GM21717 (cell line): ENCODE data around the gene ERAP2.
"Not testable (repeated sequence)": the region's sequence is repeated elsewhere in the genome, so short reads cannot be mapped to it uniquely, and the experiment has no call there.

ENCODE experiments used
- ATAC-seq: cut with Tn5 transposase; IDR thresholded peaks from one replicate; pipeline ENCODE4 v1.9.1; 2021; ENCODE audit warnings: mild to moderate bottlenecking, moderate library complexity; ENCODE audit not compliant: unreplicated experiment

Gene ERAP2

GRCh38 chr5:96863114-96863513 is 13.2 kb upstream of the ERAP2 start:
- ATAC-seq = no peak

- no peak for ATAC-seq
Observed at GRCh38 chr5:96863949-96864584, 12.2 kb upstream of the ERAP2 start.

GRCh38 chr5:96864922-96865530 is 11.3 kb upstream of the ERAP2 start:
- ATAC-seq = no peak

GRCh38 chr5:96868603-96869371 is 7.5 kb upstream of the ERAP2 start:
- ATAC-seq = peak; percentile 76

GRCh38 chr5:96869372-96869641 is 7.0 kb upstream of the ERAP2 start:
- ATAC-seq = no peak

GRCh38 chr5:96870094-96871026 is 5.9 kb upstream of the ERAP2 start:
- peak; percentile 76 for ATAC-seq

- ATAC-seq = no peak
Observed at GRCh38 chr5:96871027-96871399, 5.3 kb upstream of the ERAP2 start.

GRCh38 chr5:96871686-96872085 is 4.6 kb upstream of the ERAP2 start:
- ATAC-seq = no peak

- no peak for ATAC-seq
Observed at GRCh38 chr5:96873449-96873848, 2.9 kb upstream of the ERAP2 start.

GRCh38 chr5:96874631-96875030 is 1.7 kb upstream of the ERAP2 start:
- no peak for ATAC-seq

- ATAC-seq = peak; percentile 8
Observed at GRCh38 chr5:96875791-96876291, 459 bp upstream of the ERAP2 start.

- ATAC-seq = not testable (repeated sequence)
Observed at GRCh38 chr5:96876977-96877469, 723 bp downstream of the ERAP2 start.

GRCh38 chr5:96879665-96880064 is 3.4 kb downstream of the ERAP2 start:
- ATAC-seq = no peak

GRCh38 chr5:96880444-96881164 is 4.3 kb downstream of the ERAP2 start:
- ATAC-seq = no peak

GRCh38 chr5:96881511-96882115 is 5.3 kb downstream of the ERAP2 start:
- ATAC-seq = no peak

GRCh38 chr5:96883871-96884270 is 7.6 kb downstream of the ERAP2 start:
- no peak for ATAC-seq

GRCh38 chr5:96884995-96885394 is 8.7 kb downstream of the ERAP2 start:
- no peak for ATAC-seq

GRCh38 chr5:96885518-96886338 is 9.4 kb downstream of the ERAP2 start:
- ATAC-seq = peak; percentile 88

GRCh38 chr5:96893342-96893741 is 17.0 kb downstream of the ERAP2 start:
- ATAC-seq = no peak
